H1 (cell line): ENCODE measurements around the gene MAS1L.

ENCODE experiments used
- EGR1 ChIP-seq: IDR thresholded peaks from 2 replicates; pipeline ENCODE4 v1.6.1; 2011; ENCODE audit warnings: low read depth, low read length, borderline replicate concordance
- SIN3A ChIP-seq, 2 experiments: IDR thresholded peaks in 1 of 2; conservative IDR thresholded peaks in 1 of 2; 2 replicates each; pipeline ENCODE4 v1.6.1; 2011 to 2012; ENCODE audit warnings: low read length in 2 of 2, improper control_type of control experiment in 1 of 2, low read depth in 1 of 2, mild to moderate bottlenecking in 1 of 2
- TAF1 ChIP-seq: IDR thresholded peaks from 2 replicates; pipeline ENCODE4 v1.6.1; 2011; ENCODE audit warnings: mild to moderate bottlenecking, low read depth, low read length
- TF ChIP-seq, protein P1 (sequence below), 3 experiments: IDR thresholded peaks; 1 replicate in 2 of 3; 2 replicates in 1 of 3; pipeline versions ENCODE4 v1.5.1 to v1.6.1; 2011; ENCODE audit warnings: low read length in 3 of 3, mild to moderate bottlenecking in 3 of 3, inconsistent platforms in 2 of 3, low read depth in 1 of 3, moderate library complexity in 1 of 3; ENCODE audit not compliant: insufficient read depth in 1 of 3; ENCODE audit errors: control extremely low read depth in 1 of 3

DNA sequence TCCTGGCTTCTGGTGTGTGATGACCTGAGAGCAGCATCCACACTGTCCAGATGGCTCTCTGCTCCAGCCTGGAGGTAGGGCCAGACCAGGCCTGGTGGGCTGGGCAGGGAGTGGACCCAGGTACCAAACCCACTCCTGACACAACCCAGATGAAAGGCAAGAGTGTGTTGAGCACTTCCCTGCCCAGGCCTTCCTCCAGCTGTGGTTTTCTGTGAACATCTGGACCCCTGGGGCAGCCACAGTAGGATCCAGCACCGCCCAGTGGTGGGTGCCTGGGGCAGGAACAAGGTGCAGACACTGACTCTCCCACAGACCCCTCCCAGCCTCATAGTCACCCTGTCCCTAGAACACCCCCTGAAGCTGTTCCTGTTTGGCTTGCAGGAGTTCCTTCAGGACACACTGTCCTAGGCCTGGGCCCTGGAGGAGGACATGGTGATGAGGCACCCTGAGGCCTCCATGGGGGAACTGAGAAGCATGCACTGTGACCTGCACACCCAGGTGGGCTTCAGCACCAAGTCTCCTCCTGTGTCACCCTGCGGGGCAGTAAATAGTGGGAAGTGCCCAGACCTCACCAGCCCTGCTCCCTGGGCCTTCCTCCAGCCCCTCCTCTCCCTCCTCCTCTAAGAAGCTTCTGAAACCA lies 43.0 kb upstream of the MAS1L start:
- TF ChIP-seq TAF1 (no peak), EGR1 (no peak), SIN3A (conservative IDR thresholded peaks at IDR 0.05 in 1 of 2, IDR thresholded peaks at IDR 0.05 in 1 of 2; ENCODE audit: low read depth in 1 of 2, low read length in 2 of 2) (no peak)
- TF ChIP-seq, protein P1, sequence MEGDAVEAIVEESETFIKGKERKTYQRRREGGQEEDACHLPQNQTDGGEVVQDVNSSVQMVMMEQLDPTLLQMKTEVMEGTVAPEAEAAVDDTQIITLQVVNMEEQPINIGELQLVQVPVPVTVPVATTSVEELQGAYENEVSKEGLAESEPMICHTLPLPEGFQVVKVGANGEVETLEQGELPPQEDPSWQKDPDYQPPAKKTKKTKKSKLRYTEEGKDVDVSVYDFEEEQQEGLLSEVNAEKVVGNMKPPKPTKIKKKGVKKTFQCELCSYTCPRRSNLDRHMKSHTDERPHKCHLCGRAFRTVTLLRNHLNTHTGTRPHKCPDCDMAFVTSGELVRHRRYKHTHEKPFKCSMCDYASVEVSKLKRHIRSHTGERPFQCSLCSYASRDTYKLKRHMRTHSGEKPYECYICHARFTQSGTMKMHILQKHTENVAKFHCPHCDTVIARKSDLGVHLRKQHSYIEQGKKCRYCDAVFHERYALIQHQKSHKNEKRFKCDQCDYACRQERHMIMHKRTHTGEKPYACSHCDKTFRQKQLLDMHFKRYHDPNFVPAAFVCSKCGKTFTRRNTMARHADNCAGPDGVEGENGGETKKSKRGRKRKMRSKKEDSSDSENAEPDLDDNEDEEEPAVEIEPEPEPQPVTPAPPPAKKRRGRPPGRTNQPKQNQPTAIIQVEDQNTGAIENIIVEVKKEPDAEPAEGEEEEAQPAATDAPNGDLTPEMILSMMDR (IDR thresholded peaks at IDR 0.05; ENCODE audit: control extremely low read depth in 1 of 3, insufficient read depth in 1 of 3, low read depth in 1 of 3, low read length in 3 of 3), result no peak
